ENCODE data around the gene CPLX1. TPM values are rescaled to one million over a fixed set of nuclear protein-coding genes. Genes with fewer than 3 reads are reported as not detected.

The CPLX1 gene
- total RNA-seq, 1 donor = not detected

DNA sequence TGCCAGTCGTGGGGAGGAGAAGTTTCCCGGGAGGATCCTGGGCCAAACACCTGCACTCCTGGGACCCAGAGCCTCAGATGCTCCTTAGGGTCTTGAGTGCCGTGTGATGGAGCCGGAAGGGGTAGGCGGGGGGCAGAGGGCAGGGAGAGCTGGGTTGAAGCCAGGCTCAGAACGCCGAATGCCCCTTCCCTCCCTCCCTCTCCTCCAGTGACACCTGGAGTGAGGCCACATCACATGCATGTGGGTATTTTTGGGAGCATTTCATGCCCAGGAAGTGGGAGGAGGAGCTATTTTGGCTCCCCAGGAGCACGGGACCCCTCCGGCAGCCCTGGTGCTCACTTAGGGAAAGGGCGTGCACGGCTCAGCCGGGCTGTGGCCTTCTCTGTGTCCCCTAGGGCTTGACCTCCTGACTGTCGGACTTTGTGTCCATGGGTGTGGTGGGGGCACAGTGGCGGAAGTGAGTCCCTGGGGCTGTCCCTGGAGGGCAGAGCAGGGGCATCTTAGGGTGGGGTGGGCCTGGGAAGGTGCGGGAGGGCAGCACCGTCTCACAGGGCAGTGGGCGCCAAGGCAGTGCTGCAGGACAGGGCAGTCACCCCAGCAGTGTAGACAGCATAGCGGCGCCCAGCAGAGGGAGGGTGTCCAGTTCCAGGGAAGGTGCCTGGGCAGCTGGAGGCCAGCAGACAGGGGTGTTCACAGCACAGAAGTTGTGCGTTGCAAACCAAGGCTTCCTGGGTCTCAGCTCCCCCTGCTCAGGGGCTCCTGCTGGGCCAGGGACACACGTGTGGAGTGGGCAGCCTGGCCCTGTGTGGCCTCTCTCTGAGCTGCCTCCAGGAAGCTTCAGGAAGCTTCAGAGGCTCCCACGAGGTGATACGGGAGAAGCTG, 4.9 kb upstream of the CPLX1 start:
- DNase-seq (ENCODE audit: low read depth) = no peak
- TF ChIP-seq, protein P1, sequence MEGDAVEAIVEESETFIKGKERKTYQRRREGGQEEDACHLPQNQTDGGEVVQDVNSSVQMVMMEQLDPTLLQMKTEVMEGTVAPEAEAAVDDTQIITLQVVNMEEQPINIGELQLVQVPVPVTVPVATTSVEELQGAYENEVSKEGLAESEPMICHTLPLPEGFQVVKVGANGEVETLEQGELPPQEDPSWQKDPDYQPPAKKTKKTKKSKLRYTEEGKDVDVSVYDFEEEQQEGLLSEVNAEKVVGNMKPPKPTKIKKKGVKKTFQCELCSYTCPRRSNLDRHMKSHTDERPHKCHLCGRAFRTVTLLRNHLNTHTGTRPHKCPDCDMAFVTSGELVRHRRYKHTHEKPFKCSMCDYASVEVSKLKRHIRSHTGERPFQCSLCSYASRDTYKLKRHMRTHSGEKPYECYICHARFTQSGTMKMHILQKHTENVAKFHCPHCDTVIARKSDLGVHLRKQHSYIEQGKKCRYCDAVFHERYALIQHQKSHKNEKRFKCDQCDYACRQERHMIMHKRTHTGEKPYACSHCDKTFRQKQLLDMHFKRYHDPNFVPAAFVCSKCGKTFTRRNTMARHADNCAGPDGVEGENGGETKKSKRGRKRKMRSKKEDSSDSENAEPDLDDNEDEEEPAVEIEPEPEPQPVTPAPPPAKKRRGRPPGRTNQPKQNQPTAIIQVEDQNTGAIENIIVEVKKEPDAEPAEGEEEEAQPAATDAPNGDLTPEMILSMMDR (IDR thresholded peaks at IDR 0.05; ENCODE audit: insufficient read depth, low read depth, low read length) = no peak
- H3K4me3 ChIP-seq (ENCODE audit: low read depth, low read length) = no peak overlapping the region

DNA sequence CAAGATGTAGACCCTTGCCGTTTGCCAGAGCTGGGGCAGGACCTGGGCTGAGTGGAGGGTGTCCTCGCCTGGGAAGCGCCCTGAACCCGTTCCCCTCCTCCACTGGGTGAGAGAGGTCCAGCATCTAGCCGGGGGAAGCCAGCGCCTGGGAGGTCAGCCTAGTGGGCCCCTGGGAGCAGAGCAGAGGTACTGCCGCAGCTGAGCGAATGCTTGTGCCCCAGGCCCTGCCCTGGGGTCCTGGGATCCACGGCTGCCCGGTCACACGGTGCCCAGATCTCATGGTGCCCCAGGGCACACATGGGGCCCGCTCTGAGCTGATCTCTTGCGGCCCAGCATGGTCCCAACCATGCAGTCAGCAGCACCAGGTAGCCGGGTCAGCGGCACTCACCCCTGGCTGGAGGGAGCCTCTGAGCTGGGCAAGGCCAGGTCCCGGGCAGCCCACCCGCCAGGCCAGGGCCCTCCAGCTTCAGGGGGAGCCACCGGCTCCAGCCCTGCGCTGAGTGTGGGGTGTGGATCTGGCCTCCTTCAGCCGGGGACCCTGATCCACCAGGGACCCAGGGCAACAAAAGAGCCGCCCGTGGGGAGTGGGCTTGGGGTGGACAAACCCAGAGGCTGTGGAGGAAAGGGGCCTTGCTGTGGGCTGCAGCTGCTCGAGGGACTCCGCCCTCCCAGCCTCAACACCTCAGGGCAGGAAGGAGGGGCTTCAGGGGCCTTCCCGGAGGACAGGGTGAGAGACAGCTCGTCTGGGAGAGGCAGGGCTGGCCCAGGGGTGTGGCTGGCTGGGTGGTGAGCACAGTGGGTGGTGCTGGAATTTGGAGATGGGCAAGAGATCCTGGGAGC, 4.1 kb upstream of the CPLX1 start:
- TF ChIP-seq, protein P1 (IDR thresholded peaks at IDR 0.05; ENCODE audit: insufficient read depth, low read depth, low read length) = no peak
- DNase-seq (ENCODE audit: low read depth) = no peak
- no peak overlapping the region for H3K4me3 ChIP-seq (ENCODE audit: low read depth, low read length)

DNA sequence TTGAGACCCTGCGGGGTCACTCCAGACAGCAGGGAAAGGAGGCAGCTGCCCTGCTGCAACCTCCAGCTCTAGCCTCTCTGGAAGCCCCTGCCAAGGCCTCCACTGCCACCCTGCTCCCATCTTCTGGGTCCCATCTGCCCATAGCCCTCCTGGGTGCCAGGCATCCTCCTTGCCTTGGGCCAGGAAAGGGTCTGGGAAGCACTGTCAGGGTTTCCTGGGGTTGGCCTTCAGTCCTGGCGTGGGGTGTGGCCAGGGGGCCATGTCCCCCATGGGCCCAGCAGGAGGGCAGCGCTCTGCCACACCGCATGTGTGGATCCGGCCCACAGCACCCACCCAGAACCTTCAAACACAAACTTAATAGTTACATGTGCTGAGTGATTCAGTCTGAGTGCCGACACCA, 3.4 kb upstream of the CPLX1 start:
- no peak for DNase-seq (ENCODE audit: low read depth)
- no peak overlapping the region for H3K4me3 ChIP-seq (ENCODE audit: low read depth, low read length)
- TF ChIP-seq, protein P1 (IDR thresholded peaks at IDR 0.05; ENCODE audit: insufficient read depth, low read depth, low read length) = no peak

DNA sequence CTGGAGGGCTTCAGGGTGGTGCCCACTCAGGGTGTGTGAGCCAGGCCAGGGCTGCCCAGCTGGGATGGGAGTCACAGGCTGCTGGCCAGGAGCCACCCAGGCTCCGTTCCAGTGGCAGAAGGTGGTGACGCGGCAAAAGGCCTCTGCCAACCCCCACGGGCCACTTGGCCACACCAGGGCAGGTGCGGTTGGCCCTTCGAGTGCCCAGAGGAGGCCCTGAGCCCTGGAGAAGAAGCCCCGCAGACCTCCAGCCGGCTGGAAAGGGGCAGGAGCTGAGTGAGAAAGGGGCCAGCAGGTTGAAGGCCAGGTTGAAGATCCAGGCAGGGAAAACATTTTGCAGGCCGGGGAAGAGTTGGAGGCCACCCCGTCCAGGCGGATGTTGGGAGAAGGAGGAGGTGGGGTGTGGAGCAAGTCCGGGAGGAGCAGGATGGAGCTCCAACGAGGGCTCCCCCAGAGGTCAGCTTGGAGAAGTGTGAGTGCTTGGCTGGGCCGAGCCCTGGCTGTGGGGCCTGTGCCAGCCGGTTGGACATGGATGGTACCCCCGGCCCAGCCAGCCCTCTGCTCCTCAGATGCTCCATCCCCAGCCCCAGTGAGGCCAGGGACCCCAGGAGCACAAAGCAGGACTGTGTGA, 2.8 kb upstream of the CPLX1 start:
- DNase-seq (ENCODE audit: low read depth) = no peak
- no peak overlapping the region for H3K4me3 ChIP-seq (ENCODE audit: low read depth, low read length)
- TF ChIP-seq, protein P1 (IDR thresholded peaks at IDR 0.05; ENCODE audit: insufficient read depth, low read depth, low read length) = peak; percentile 14

DNA sequence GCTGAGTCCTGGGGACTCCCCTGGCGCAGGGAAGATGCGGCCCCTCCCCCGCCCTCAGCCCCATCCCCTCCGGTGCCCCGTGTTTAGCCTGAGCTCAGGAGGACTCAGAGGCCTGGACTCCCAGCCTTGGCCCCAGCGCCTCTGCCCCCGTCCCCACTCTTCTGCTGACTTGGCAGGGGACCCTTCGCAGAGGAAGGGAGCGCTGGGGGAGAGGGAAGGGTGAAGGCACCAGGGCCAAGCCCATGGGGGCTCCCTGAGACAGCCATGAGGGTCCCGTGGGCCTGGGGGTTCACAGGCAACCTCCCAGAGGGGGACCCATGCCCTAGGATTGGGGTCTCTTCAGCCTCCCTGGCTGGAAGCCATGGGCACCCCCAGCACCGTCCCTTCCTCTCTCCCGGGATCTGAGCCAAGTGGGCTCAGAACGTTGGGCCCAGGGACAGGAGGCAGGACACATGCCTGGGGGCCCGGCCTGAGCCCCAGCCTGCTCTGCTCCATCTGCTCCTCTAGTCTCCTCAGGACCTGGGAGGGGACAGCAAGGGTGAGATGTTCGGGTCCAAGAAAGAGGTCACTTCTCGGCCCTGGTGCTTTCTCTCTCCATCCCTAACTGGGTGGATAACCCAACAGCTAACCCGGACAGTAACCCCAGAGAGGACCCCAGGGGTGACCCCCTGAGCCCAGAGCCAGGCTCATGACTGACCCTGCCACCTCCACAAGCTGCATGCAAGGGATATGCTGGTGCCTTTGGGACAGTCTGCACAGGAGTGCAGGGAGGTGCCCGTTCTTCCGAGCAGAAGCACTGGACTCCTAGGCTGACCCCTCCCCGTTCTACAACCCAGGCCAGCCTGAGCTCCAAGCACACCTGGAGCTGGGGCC, 1.5 kb upstream of the CPLX1 start:
- TF ChIP-seq, protein P1 (IDR thresholded peaks at IDR 0.05; ENCODE audit: insufficient read depth, low read depth, low read length) = no peak
- DNase-seq (ENCODE audit: low read depth) = no peak
- H3K4me3 ChIP-seq (ENCODE audit: low read depth, low read length) = no peak overlapping the region
